Vagina (tissue), 2 donors: ENCODE results near the gene ZIC5.
"Not testable (repeated sequence)": the region's sequence is repeated elsewhere in the genome, so short reads cannot be mapped to it uniquely, and the experiment has no call there.

Experiments used
- CTCF ChIP-seq, 3 experiments: fragments of 450-650 bp in 2 of 3; fragments of 200-600 bp in 1 of 3; sonication (generic) in 1 of 3; IDR thresholded peaks; one replicate each; pipeline ENCODE4 v1.5.1; 2017 to 2019; ENCODE audit warnings: antibody characterized with exemption in 3 of 3, mild to moderate bottlenecking in 2 of 3, moderate library complexity in 2 of 3
- POLR2A ChIP-seq, 2 donors: fragments of 450-650 bp; IDR thresholded peaks; one replicate each; pipeline ENCODE4 v1.6.1; 2017; ENCODE audit warnings: antibody characterized with exemption in 2 of 2, mild to moderate bottlenecking in 2 of 2, moderate library complexity in 2 of 2
- POLR2AphosphoS5 ChIP-seq, 2 donors: sonication (generic); formaldehyde crosslinking; IDR thresholded peaks; one replicate each; pipeline ENCODE4 v1.9.0; 2017; ENCODE audit warnings: antibody characterized with exemption in 2 of 2, mild to moderate bottlenecking in 2 of 2, low read depth in 1 of 2; ENCODE audit not compliant: insufficient read depth in 1 of 2

- TF ChIP-seq CTCF (IDR thresholded peaks at IDR 0.05); POLR2A (IDR thresholded peaks at IDR 0.05); POLR2AphosphoS5 (IDR thresholded peaks at IDR 0.05; ENCODE audit: insufficient read depth in 1 of 2, low read depth in 1 of 2): not testable (repeated sequence)
Observed at GRCh38 chr13:99951666-99952065, 19.9 kb downstream of the ZIC5 start.
